Urothelium cell line (cell line): ENCODE results near the gene CELSR3.
A peak's percentile ranks its signal among the peaks of the same experiment; 100 is the strongest.

Source experiments
- DNase-seq: peaks from one replicate; pipeline ENCODE4 v3.0.0; 2011; ENCODE audit warnings: low spot score, mixed read lengths
- FAIRE-seq: peaks from 2 replicates; lab custom pipeline; 2011; peaks lifted over from hg19 to GRCh38; lab: Jason Lieb, UNC

The CELSR3 gene

DNA sequence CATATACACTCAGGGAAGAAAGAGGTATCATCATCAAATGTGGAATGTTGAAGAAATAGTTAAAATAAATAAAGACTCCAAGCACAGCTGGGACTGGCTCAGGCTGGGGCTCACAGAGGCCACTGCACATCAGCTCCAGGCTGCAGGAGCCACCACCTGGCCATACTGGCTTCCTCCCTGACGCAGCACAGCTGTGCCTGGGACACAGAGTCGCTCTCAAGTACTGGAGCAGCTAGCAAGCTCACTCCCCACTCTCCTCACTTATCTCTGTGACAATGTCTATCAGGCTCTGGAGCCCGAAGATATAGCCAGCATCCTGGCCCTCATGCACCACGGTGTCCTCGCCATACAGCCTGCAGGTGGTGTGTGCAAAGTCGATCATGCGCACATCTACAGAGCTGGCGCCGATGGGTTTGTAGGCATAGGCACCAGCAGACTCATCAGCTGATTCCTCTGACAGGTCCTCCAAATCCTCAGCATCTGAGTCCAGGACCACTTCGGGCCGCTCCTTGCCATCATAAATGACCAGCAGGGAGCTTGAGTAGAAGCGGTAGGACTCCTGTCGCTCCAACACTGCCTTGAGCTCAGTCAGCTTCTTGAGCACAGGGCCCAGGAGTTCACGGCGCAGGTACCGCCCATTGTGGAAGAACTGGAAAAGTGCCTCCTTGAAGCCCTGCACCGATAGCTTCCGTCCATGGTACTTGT, 25.5 kb upstream of the CELSR3 start:
- DNase-seq (no peak), FAIRE-seq (no peak)

DNA sequence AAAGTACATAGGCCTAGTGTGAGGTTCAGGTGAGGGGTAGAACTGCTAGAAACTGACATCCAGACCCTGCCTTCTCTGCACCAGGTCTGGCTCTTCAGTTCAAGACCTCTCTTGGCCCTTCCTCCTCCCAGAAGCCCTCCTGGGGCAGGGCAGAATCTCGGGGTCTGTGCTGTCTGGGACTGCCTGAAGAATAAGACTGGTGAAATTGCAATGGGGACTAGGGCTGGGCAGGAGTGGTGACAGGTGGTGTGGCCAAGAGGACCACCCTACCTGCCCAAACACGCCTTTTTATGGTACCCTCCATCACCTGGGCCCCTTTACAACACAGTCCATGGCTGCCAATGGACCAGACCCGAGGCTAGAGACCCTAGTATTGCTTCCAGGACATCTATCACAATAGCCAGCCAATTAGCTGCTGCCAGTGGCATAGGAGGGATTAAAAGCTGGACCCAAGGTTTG, 24.6 kb upstream of the CELSR3 start:
- no peak for FAIRE-seq
- no peak for DNase-seq

GRCh38 chr3:48686538-48687219, 24.0 kb upstream of the CELSR3 start:
- DNase-seq: no peak
- no peak for FAIRE-seq

DNA sequence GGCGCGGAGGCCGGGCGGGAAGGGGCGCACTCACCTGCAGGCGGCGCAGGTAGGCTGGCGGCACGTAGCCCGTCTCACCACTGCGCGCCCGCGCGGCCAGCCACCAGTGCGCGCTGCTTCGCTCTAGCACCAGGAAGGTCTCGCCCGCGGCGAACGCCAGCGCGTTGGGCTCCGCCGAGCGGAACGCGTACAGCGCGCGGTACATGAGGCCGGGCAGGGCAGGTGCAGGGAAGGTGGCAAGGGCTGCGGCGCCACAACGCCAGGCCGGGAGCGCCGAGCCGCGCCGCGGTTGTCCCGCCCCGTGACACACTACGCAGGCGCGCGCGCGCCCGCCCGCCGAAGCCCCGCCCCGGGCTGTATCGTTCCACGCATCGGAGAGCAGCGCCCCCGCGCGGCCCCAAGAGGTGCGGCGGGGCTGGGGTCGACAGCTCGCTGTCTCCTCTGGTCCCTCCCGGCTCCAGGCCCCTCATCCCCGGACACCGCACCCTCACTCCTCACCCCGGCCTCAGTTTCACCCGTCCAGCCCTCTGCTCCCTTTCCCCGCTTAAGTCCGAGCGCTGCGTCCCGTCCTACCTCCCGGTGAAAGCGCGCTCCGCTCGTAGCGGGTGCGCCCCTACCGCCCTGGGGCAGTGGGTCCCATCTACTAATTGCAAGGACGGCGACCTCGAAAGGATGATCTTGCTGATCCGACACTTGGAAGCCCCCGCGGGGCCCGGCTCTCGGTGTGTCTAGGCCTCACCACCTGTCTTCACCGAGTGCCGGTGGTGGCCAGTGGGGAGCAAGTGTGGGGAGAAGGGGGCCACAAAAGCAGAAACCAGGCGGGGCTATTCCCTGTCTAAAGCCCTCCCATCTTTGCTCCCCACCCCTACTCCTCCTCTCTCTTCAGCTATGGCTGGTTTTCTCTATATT, 23.2 kb upstream of the CELSR3 start, which contains the start of gene NCKIPSD:
Gene NCKIPSD (minus strand): TSS at position 313 of the 909 bp plus-strand sequence. CDS start 108 bp downstream, at position 205.
- FAIRE-seq (peak; percentile 85), DNase-seq (peak; percentile 96)

DNA sequence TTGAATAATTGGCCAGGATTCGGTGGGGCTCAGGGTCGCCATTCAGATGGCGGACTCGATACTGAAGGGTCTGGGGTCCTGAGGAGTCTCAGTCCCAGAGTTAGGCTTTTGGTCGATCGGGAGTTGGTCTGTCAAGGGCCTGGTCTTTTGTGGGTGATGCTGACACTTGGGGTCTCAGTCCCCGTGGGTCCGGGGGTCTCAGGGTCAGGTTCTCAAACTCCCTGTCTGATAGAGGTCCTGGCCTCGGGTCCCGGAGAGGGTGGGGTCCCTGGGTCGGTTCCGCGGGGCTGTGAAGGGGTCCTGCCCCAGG, 22.6 kb upstream of the CELSR3 start:
- DNase-seq (no peak), FAIRE-seq (no peak)

DNA sequence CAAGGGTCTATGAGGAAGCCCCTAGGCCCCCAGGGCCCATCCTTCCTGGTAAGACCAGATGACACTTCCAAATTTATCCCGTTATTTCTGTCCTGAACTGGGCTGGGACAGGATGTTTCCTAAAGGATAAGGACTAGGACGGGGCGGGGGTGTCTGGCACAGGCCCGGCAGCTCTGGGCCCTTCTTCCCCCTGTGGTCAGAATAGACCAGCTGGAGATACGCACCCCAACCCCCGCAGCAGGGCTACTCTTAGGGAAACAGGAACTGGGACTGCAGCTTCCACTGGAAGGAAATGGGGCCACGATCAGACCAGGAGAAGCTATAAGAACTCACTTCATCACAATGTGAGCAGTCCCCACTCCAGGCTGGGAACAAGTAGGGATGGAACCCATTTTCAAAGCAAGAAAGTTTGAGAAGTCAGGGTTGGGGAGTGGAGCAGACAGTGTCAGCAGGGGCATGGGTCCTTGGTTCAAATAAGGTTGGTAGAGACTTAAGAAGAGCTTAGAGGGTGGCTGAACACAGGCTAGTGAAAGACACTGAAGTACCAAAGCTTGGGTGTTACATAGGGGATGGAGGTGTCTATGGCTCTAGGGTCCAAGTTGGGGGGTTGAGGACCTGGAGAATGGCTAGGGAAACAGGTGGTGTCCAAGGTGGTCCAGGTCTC, 21.9 kb upstream of the CELSR3 start:
- DNase-seq (no peak), FAIRE-seq (no peak)

- no peak for FAIRE-seq
These were observed 21.3 kb upstream of the CELSR3 start for GRCh38 chr3:48684054-48684349.

GRCh38 chr3:48682786-48683185, 20.1 kb upstream of the CELSR3 start:
- FAIRE-seq (no peak), DNase-seq (no peak)

More at GRCh38 chr3:48684054-48684349, 21.3 kb upstream of the CELSR3 start:
- no peak for DNase-seq

- FAIRE-seq: no peak
These were observed 19.4 kb upstream of the CELSR3 start for GRCh38 chr3:48681974-48682610.

DNA sequence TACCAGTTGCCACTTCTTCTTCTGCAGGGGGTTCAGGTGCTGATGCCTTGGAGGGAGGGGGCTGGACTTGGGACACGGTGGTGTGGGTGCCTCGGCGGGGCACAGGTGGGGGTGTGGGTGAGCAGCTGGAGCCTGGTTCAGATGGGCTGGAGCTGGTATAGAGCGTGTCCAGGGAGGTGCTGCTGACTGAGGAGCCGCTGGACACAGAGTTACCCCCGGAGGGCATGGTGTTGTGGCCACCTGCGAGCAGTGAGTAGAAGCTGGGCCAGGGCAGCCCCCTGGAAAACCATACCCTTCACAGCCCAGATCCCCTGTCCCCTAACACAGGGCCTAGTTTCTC, 18.8 kb upstream of the CELSR3 start:
- no peak for FAIRE-seq
- DNase-seq: no peak

More at GRCh38 chr3:48681974-48682610, 19.4 kb upstream of the CELSR3 start:
- DNase-seq: no peak

- FAIRE-seq (no peak), DNase-seq (no peak)
These were observed 18.3 kb upstream of the CELSR3 start for GRCh38 chr3:48680811-48681540.

- no peak for DNase-seq
- FAIRE-seq: no peak
These were observed 17.0 kb upstream of the CELSR3 start for GRCh38 chr3:48679411-48680391.

- FAIRE-seq: peak; percentile 53
These were observed 16.1 kb upstream of the CELSR3 start for GRCh38 chr3:48678566-48679380.

DNA sequence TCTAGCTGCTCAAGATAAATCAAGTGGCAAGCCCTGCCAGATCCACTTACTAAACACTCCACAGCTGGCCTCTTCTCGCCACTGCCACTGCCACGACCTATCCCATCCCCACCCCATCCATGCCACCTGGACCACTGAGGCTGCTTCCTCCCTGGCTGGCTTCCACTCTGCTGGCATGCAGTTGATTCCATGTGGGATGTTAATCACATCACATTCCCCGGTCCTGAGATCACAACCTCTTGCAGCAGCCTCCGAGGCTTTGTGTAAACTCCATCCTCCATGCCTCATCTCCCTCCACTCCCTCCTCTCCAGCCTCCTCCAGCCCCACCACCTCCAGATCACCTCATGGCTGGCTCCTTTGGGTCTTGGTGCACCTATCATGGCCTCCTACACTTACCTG, 15.4 kb upstream of the CELSR3 start:
- FAIRE-seq: no peak
- no peak for DNase-seq

More at GRCh38 chr3:48678566-48679380, 16.1 kb upstream of the CELSR3 start:
- DNase-seq: no peak

GRCh38 chr3:48674505-48674904, 11.8 kb upstream of the CELSR3 start:
- DNase-seq: no peak
- no peak for FAIRE-seq

GRCh38 chr3:48672522-48672921, 9.8 kb upstream of the CELSR3 start:
- FAIRE-seq (no peak), DNase-seq (no peak)

DNA sequence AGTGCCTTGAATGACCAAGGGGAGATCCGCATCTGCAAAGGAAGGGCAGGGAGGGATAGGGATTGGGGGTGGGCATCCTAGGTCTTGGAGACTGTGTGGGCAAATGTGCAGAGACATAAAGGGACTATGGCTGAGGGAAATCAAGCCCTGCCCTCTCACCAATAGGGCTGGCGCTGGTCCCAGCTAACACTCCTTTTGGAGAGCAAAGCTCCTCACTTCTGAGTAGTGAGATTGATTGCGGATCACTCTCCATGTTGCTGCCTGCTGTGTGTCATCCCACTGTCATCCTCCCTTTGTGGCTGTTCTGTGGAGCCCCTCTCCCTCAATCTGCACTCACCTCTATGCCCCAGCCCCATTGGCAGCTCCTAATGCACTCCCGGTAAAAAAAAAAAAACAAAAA, 2.2 kb upstream of the CELSR3 start:
- FAIRE-seq (peak; percentile 9), DNase-seq (no peak)

- no peak for FAIRE-seq
- no peak for DNase-seq
These were observed 1.6 kb upstream of the CELSR3 start for GRCh38 chr3:48664313-48664644.
